Natural killer cell (primary cell): ENCODE data around the gene SLC16A11. TPM values are rescaled to one million over a fixed set of nuclear protein-coding genes. Genes with fewer than 3 reads are reported as not detected.
A peak's percentile ranks its signal among the peaks of the same experiment; 100 is the strongest.

Experiments used
- ATAC-seq, 3 donors: fragments of 150-1000 bp in 2 of 3; fragments of 200-7000 bp in 1 of 3; cut with Tn5 transposase; 1 replicate in 1 of 3; 2 replicates in 2 of 3; pipeline ENCODE4 v1.10.0; 2021; ENCODE audit warnings: mild to moderate bottlenecking in 2 of 3, moderate library complexity in 2 of 3
- DNase-seq, 2 donors: peaks; one replicate each; pipeline versions ENCODE4 v3.0.0 to v3.0.0-alpha.2; 2013 to 2021; ENCODE audit warnings: mixed read lengths in 1 of 2
- H3K27ac ChIP-seq: one replicate; pipeline ENCODE4 v1.5.1; 2013; ENCODE audit warnings: mild to moderate bottlenecking, low read length
- H3K27me3 ChIP-seq: one replicate; pipeline ENCODE4 v1.6.1; 2013; ENCODE audit warnings: low read length; ENCODE audit not compliant: control insufficient read depth, insufficient read depth
- H3K36me3 ChIP-seq: one replicate; pipeline ENCODE4 v1.6.1; 2013; ENCODE audit warnings: low read length; ENCODE audit not compliant: control insufficient read depth, insufficient read depth
- H3K4me1 ChIP-seq: one replicate; pipeline ENCODE4 v1.6.1; 2013; ENCODE audit warnings: low read length; ENCODE audit not compliant: control insufficient read depth, insufficient read depth
- H3K4me3 ChIP-seq: one replicate; pipeline ENCODE4 v1.5.1; 2013; ENCODE audit warnings: low read length
- H3K9me3 ChIP-seq: one replicate; pipeline ENCODE4 v1.6.1; 2013; ENCODE audit warnings: low read length; ENCODE audit not compliant: control insufficient read depth, insufficient read depth
- H3K27ac Mint-ChIP-seq, 2 donors: one replicate each; pipeline ENCODE4 v1.8.0; 2022; ENCODE audit warnings: mild to moderate bottlenecking in 2 of 2, mixed read lengths in 2 of 2, moderate library complexity in 1 of 2
- H3K27me3 Mint-ChIP-seq, 2 donors: one replicate each; pipeline ENCODE4 v1.8.0; 2022; ENCODE audit warnings: low read depth in 2 of 2, mixed read lengths in 2 of 2
- H3K36me3 Mint-ChIP-seq: one replicate; pipeline ENCODE4 v1.8.0; 2022; ENCODE audit warnings: mixed read lengths
- H3K4me1 Mint-ChIP-seq, 2 donors: one replicate each; pipeline ENCODE4 v1.8.0; 2022; ENCODE audit warnings: mixed read lengths in 2 of 2
- H3K4me3 Mint-ChIP-seq: one replicate; pipeline ENCODE4 v1.8.0; 2022; ENCODE audit warnings: mild to moderate bottlenecking, moderate library complexity, mixed read lengths
- H3K9me3 Mint-ChIP-seq, 2 donors: one replicate each; pipeline ENCODE4 v1.8.0; 2022; ENCODE audit warnings: mixed read lengths in 2 of 2
- CTCF ChIP-seq: fragments of 200-600 bp; IDR thresholded peaks from one replicate; pipeline ENCODE4 v1.8.0; 2022; ENCODE audit warnings: antibody characterized with exemption
- WGBS: methylation state at CpG from one replicate; pipeline ENCODE4 v1.1.7; 2013; ENCODE audit warnings: missing lambda C conversion rate; ENCODE audit not compliant: insufficient coverage; 5-methylcytosine and 5-hydroxymethylcytosine counted together
- intact Hi-C: fragments of 100-400 bp; cut with micrococcal nuclease; formaldehyde crosslinking; loops from one replicate; pipeline ENCODE4 v1.14.2; 2022
- total RNA-seq, 4 donors: library from RNA; stranded (reverse); fragments of 120-200 nt in 1 of 4; gene quantifications; one replicate each; pipeline versions ENCODE4 v1.2.3 to v1.2.4, GENCODE V29; 2013 to 2022

SLC16A11 gene
- total RNA-seq, 3 donors from 2014 or later (not counting 1 experiment from before 2014, with no cell fraction given) = 1.2 to 2.5 (median 1.6) TPM

- no peaks in the 10 kb centered on the region for H3K9me3 Mint-ChIP-seq
- H3K36me3 ChIP-seq = no peaks in the 10 kb centered on the region
- H3K4me1 ChIP-seq = peaks cover 40% of the 10 kb centered on the region
- peaks cover 6% of the 10 kb centered on the region in 2 donors for H3K27me3 Mint-ChIP-seq
- no peak for DNase-seq
- no peak overlapping the region for H3K27ac ChIP-seq
- H3K9me3 ChIP-seq = no peaks in the 10 kb centered on the region
- WGBS = 76% methylated on average over 7 of the region's 10 CpGs
- no peaks in the 10 kb centered on the region for H3K36me3 Mint-ChIP-seq
- intact Hi-C loops = loop anchor here (5.0 kb wide), 1 partner anchor 33 kb away; no protein-coding TSS in a partner anchor
- no peak for TF ChIP-seq CTCF
- no peak for ATAC-seq
- H3K4me1 Mint-ChIP-seq = peaks cover 41 to 69% of the 10 kb centered on the region in 2 donors
- H3K4me3 Mint-ChIP-seq = no peak overlapping the region
- peaks cover 3% of the 10 kb centered on the region for H3K27me3 ChIP-seq
- no peak overlapping the region for H3K4me3 ChIP-seq
- no peak overlapping the region for H3K27ac Mint-ChIP-seq
Observed at GRCh38 chr17:7080456-7081041, 36.7 kb upstream of the SLC16A11 start.

GRCh38 chr17:7079581-7080455, 35.9 kb upstream of the SLC16A11 start, which contains the start of gene CLEC10A:
CLEC10A (minus strand) TSS chr17:7080251; CDS start chr17:7078812, 1,439 bp downstream.
- no peaks in the 10 kb centered on the region for H3K9me3 ChIP-seq
- Mint-ChIP-seq H3K27me3 (peaks cover 6% of the 10 kb centered on the region in 2 donors), H3K4me1 (peaks cover 41 to 69% of the 10 kb centered on the region in 2 donors), H3K9me3 (no peaks in the 10 kb centered on the region), H3K4me3 (no peak within 1 kb of the TSS), H3K36me3 (no peaks in the 10 kb centered on the region), H3K27ac (no peak within 1 kb of the TSS)
- no peaks in the 10 kb centered on the region for H3K36me3 ChIP-seq
- 81% methylated on average over 15 of the region's 15 CpGs for WGBS
- H3K27me3 ChIP-seq = peaks cover 3% of the 10 kb centered on the region
- H3K4me1 ChIP-seq = peaks cover 40% of the 10 kb centered on the region
- ATAC-seq = no peak
- intact Hi-C loops = loop anchor here (5.0 kb wide), 1 partner anchor 33 kb away; no protein-coding TSS in a partner anchor
- no peak for TF ChIP-seq CTCF
- no peak for DNase-seq
- no peak within 1 kb of the TSS for H3K4me3 ChIP-seq
- H3K27ac ChIP-seq = no peak within 1 kb of the TSS

- DNase-seq (no peak), ATAC-seq (no peak)
- H3K27ac ChIP-seq = no peak overlapping the region
- Mint-ChIP-seq H3K4me1 (peaks cover 32 to 59% of the 10 kb centered on the region in 2 donors), H3K9me3 (no peaks in the 10 kb centered on the region), H3K4me3 (no peak overlapping the region), H3K27ac (peak overlapping the region in 1 of 2 donors; percentile 7), H3K36me3 (no peaks in the 10 kb centered on the region), H3K27me3 (peaks cover 0 to 3% of the 10 kb centered on the region in 2 donors)
- peaks cover 37% of the 10 kb centered on the region for H3K4me1 ChIP-seq
- intact Hi-C loops = no loop called here
- no peak overlapping the region for H3K4me3 ChIP-seq
- no peaks in the 10 kb centered on the region for H3K9me3 ChIP-seq
- no peaks in the 10 kb centered on the region for H3K36me3 ChIP-seq
- 95% methylated on average over 10 of the region's 10 CpGs for WGBS
- TF ChIP-seq CTCF = no peak
- no peaks in the 10 kb centered on the region for H3K27me3 ChIP-seq
Observed at GRCh38 chr17:7078711-7079110, 34.8 kb upstream of the SLC16A11 start.
